ENCODE data around the gene TCIRG1. TPM values are rescaled to one million over a fixed set of nuclear protein-coding genes. Genes with fewer than 3 reads are reported as not detected.

TCIRG1 gene
- total and polyA plus RNA-seq, 2 of the 13 experiments (the other 11 are each of a cell fraction or from before 2014, with no cell fraction given): 48.0 to 69.6 TPM

GRCh38 chr11:68038226-68038717, 553 bp upstream of the TCIRG1 start (continued):
- TF ChIP-seq CEBPZ (IDR thresholded peaks at IDR 0.05; ENCODE audit: low read length) (no peak), YEATS4 (CRISPR knock-in tag; IDR thresholded peaks at IDR 0.05; ENCODE audit: borderline replicate concordance) (peak; percentile 94), ELF4 (CRISPR knock-in tag; IDR thresholded peaks at IDR 0.05; ENCODE audit: borderline replicate concordance) (no peak), ATF1 (CRISPR knock-in tag; IDR thresholded peaks at IDR 0.05) (peak; percentile 65; the same call in 1 of the 2 replicates), JUNB (CRISPR knock-in tag; IDR thresholded peaks at IDR 0.05; ENCODE audit: borderline replicate concordance) (no peak), NFE2L1 (CRISPR knock-in tag; IDR thresholded peaks at IDR 0.05; ENCODE audit: borderline replicate concordance) (no peak; the same call in 1 of the 2 replicates), ZNF280B (CRISPR knock-in tag; IDR thresholded peaks at IDR 0.05; ENCODE audit: borderline replicate concordance) (no peak), NFKBIZ (CRISPR knock-in tag; IDR thresholded peaks at IDR 0.05) (no peak), ZBTB37 (CRISPR knock-in tag; IDR thresholded peaks at IDR 0.05) (peak; percentile 36; the same call in 1 of the 2 replicates), ZNF687 (CRISPR knock-in tag; IDR thresholded peaks at IDR 0.05) (peak; percentile 97), TOPORS (CRISPR knock-in tag; IDR thresholded peaks at IDR 0.05) (0 out of 2 replicates have a peak, but pooled peaks have one; percentile 25), CBFB (CRISPR knock-in tag; IDR thresholded peaks at IDR 0.05) (peak; percentile 93), ZNF180 (CRISPR knock-in tag; IDR thresholded peaks at IDR 0.05; ENCODE audit: borderline replicate concordance, low read depth) (no peak), RXRA (CRISPR knock-in tag; IDR thresholded peaks at IDR 0.05) (peak; percentile 100), REPIN1 (CRISPR knock-in tag; IDR thresholded peaks at IDR 0.05; ENCODE audit: borderline replicate concordance, low read depth) (peak; percentile 86), UBTF (CRISPR knock-in tag; IDR thresholded peaks at IDR 0.05) (peak; percentile 95)

Measured in HepG2 (cell line).